Hematopoietic multipotent progenitor cell treated with erythropoietin and hydrocortisone succinate and interleukin-3 and kit ligand, for 15 days (in vitro differentiated cells): Measurements from ENCODE around the gene MEGF10.

Experiments used
- DNase-seq: peaks from one replicate; pipeline ENCODE4 v3.0.0-alpha.2; 2015; ENCODE audit warnings: low spot score

MEGF10 gene

GRCh38 chr5:127326976-127327755, 36.6 kb downstream of the MEGF10 start:
- DNase-seq: no peak

- no peak for DNase-seq
Observed at GRCh38 chr5:127330116-127330515, 39.5 kb downstream of the MEGF10 start.

GRCh38 chr5:127331890-127332649, 41.5 kb downstream of the MEGF10 start:
- DNase-seq: no peak

- no peak for DNase-seq
Observed at GRCh38 chr5:127333483-127333882, 42.9 kb downstream of the MEGF10 start.

GRCh38 chr5:127335381-127335780, 44.8 kb downstream of the MEGF10 start:
- DNase-seq: no peak

GRCh38 chr5:127337876-127338275, 47.3 kb downstream of the MEGF10 start:
- DNase-seq: no peak

GRCh38 chr5:127338501-127338900, 47.9 kb downstream of the MEGF10 start:
- DNase-seq: no peak

- DNase-seq: no peak
Observed at GRCh38 chr5:127340606-127341005, 50.0 kb downstream of the MEGF10 start.

GRCh38 chr5:127342364-127342763, 51.8 kb downstream of the MEGF10 start:
- DNase-seq: no peak

GRCh38 chr5:127343313-127343712, 52.7 kb downstream of the MEGF10 start:
- DNase-seq: no peak

GRCh38 chr5:127343866-127344265, 53.3 kb downstream of the MEGF10 start:
- no peak for DNase-seq

GRCh38 chr5:127344931-127345330, 54.3 kb downstream of the MEGF10 start:
- no peak for DNase-seq

- DNase-seq: no peak
Observed at GRCh38 chr5:127351418-127351817, 60.8 kb downstream of the MEGF10 start.

GRCh38 chr5:127352068-127352467, 61.5 kb downstream of the MEGF10 start:
- DNase-seq: no peak

- no peak for DNase-seq
Observed at GRCh38 chr5:127353327-127353726, 62.7 kb downstream of the MEGF10 start.

GRCh38 chr5:127353796-127354195, 63.2 kb downstream of the MEGF10 start:
- no peak for DNase-seq

GRCh38 chr5:127355337-127355736, 64.7 kb downstream of the MEGF10 start:
- DNase-seq: no peak

- no peak for DNase-seq
Observed at GRCh38 chr5:127358284-127358683, 67.7 kb downstream of the MEGF10 start.

- no peak for DNase-seq
Observed at GRCh38 chr5:127358740-127359139, 68.1 kb downstream of the MEGF10 start.

- DNase-seq: no peak
Observed at GRCh38 chr5:127359502-127359901, 68.9 kb downstream of the MEGF10 start.

- DNase-seq: no peak
Observed at GRCh38 chr5:127363403-127363802, 72.8 kb downstream of the MEGF10 start.

GRCh38 chr5:127367029-127367428, 76.4 kb downstream of the MEGF10 start:
- no peak for DNase-seq

- DNase-seq: no peak
Observed at GRCh38 chr5:127367946-127368465, 77.4 kb downstream of the MEGF10 start.
